GM13977 (cell line): ENCODE data around the gene FOXN3.

Source experiments
- DNase-seq: peaks from one replicate; pipeline ENCODE4 v3.0.0; 2012; ENCODE audit warnings: low spot score
- CTCF ChIP-seq: IDR thresholded peaks from 2 replicates; pipeline ENCODE4 v1.5.1; 2012; ENCODE audit warnings: mild to moderate bottlenecking, control low read depth; ENCODE audit not compliant: insufficient read depth; ENCODE audit errors: extremely low read depth, missing control alignments
- in situ Hi-C: fragments of 300-500 bp; cut with MboI; formaldehyde crosslinking; loops from one replicate; pipeline ENCODE4 v1.12.0; 2022; ENCODE audit warnings: low sequenced_read_pairs, low pct_unique_long_range_greater_than_20kb, mixed read lengths, inconsistent platforms; ENCODE audit not compliant: unreplicated experiment

Gene FOXN3

GRCh38 chr14:89454996-89455395 is 38.0 kb upstream of the FOXN3 start:
- no peak for DNase-seq
- no peak for TF ChIP-seq CTCF
- in situ Hi-C loops = no loop called here

DNA sequence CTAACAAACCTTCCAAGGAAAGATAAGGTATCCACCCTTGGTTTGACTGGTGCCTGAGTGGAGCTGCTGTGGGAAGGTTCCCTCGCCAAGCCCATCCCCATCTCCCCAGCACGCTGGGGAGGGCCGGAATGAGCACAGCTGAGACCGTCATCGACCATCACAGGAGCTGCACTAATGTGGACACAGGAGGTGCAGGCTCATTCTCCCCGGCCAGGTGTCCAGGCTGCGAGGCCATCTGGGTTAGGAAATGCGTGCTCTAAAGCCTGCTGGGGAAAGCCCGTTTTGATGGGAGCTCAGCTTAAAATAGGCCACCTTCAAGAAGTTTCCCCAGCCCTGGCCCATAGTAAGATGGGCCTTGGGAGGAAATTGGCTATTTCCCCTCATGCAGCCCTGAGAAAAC is 35.2 kb upstream of the FOXN3 start:
- in situ Hi-C loops = no loop called here
- no peak for DNase-seq
- TF ChIP-seq CTCF = no peak

GRCh38 chr14:89451229-89451628 is 34.2 kb upstream of the FOXN3 start:
- no peak for DNase-seq
- in situ Hi-C loops = no loop called here
- no peak for TF ChIP-seq CTCF

- no peak for TF ChIP-seq CTCF
- no peak for DNase-seq
Measured at GRCh38 chr14:89447182-89447944, 30.3 kb upstream of the FOXN3 start.

GRCh38 chr14:89445273-89445973 is 28.4 kb upstream of the FOXN3 start:
- TF ChIP-seq CTCF = no peak
- in situ Hi-C loops = loop anchor here (25.0 kb wide), 1 partner anchor 467 kb away; no protein-coding TSS in a partner anchor
- no peak for DNase-seq

More at GRCh38 chr14:89447182-89447944, 30.3 kb upstream of the FOXN3 start:
- in situ Hi-C loops = loop anchor here (25.0 kb wide), 1 partner anchor 465 kb away; no protein-coding TSS in a partner anchor

DNA sequence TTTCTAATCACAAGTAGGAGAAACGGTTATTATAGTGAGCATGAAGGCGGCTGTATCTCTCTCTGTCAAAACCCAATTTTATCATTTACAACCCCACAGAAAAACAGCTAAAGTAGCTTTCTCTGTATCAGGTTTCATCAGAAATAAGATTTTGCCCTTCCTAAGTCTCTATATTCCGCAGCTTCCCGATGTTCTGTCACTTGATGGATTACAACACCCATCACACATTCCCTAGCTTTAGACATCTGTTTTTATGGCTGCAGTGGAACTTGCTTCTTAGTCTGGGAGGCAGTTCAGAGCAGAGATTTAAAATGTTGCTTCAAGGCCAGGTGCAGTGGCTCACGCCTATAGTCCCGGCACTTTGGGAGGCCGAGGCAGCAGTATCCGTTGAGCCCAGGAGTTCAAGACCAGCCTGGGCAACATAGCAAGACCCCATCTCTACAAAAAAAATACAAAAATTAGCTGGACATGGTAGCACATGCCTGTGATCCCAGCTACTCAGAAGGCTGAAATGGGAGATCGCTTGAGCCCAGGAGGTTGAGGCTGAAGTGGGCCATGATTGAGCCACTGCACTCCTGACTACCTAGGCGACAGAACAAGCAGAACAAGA is 27.6 kb upstream of the FOXN3 start:
- in situ Hi-C loops = loop anchor here (25.0 kb wide), 1 partner anchor 468 kb away; no protein-coding TSS in a partner anchor
- TF ChIP-seq CTCF = no peak
- no peak for DNase-seq
